ENCODE results near the gene SDHA. TPM values are rescaled to one million over a fixed set of nuclear protein-coding genes. Genes with fewer than 3 reads are reported as not detected.
"Not testable (repeated sequence)": the region's sequence is repeated elsewhere in the genome, so short reads cannot be mapped to it uniquely, and the experiment has no call there.

The SDHA gene
- total RNA-seq (58.3 TPM), polyA plus RNA-seq (106 TPM)

DNA sequence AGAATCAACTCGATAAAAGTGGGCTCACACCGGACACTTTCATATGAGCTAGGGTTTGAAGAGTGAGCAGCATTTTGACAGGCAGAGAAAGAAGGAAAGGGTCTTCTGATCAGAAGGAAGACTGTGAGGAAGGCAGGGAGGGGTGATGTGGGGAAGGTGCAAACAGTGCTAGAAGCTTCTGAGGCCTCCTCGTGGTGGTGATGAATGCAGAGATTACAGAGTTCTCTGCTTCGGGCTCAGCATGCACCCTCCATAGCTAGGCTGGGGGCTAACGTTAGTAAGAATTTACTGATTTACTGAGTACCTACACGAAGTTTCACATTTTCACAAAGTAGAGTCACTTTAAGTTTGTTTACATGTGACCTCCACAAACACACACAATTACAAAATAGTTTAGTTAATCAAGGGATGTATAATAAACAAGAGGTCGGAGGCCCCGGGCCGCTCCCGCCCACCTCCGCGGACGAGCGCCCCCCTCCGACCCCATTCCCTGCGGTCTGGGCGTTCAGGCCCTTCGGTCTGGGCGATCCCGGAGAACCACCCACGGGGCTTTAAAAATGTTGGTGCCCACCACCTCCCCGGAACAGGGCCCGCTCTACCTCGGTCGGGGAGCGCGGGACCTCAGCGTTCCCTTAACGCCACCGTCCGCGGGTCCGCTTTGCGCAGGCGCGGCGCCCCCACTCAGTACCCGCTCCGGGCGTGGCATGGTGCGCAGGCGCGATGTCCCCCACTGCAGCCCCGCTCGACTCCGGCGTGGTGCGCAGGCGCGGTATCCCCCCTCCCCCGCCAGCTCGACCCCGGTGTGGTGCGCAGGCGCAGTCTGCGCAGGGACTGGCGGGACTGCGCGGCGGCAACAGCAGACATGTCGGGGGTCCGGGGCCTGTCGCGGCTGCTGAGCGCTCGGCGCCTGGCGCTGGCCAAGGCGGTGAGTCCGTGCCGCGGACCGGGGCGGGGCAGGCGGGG is at the start of gene SDHA, which contains the start of gene CCDC127:
SDHA (plus strand) TSS at position 827 of the 963 bp plus-strand sequence; CDS start at position 863, 36 bp downstream.
CCDC127 (minus strand) TSS at position 660 of the 963 bp plus-strand sequence. CDS start 1,304 bp downstream, outside the sequence.
- Histone ChIP-seq H3K27ac (ENCODE audit: low read depth) (peak within 1 kb of the TSS; percentile 67), H3K4me3 (ENCODE audit: low read depth, low read length) (peak within 1 kb of the TSS; percentile 98)
- not testable (repeated sequence) for H3K4me1 ChIP-seq (ENCODE audit: insufficient read depth); H3K36me3 ChIP-seq (ENCODE audit: insufficient read depth)
- DNase-seq (ENCODE audit: extremely low spot score) = peak; percentile 81
- WGBS = under 1% methylated on average over 75 of the region's 75 CpGs

GRCh38 chr5:169071-169727 is 48.9 kb upstream of the SDHA start:
- Histone ChIP-seq H3K4me1 (ENCODE audit: insufficient read depth) (no peaks in the 10 kb centered on the region), H3K36me3 (ENCODE audit: insufficient read depth) (no peaks in the 10 kb centered on the region), H3K4me3 (ENCODE audit: low read depth, low read length) (no peak overlapping the region), H3K27ac (ENCODE audit: low read depth) (no peak overlapping the region)
- DNase-seq (ENCODE audit: extremely low spot score) = no peak
- WGBS = 70% methylated on average over 32 of the region's 32 CpGs

- H3K4me3 ChIP-seq (ENCODE audit: low read depth, low read length) = no peak overlapping the region
- DNase-seq (ENCODE audit: extremely low spot score) = no peak
- 83% methylated on average over 12 of the region's 12 CpGs for WGBS
- H3K4me1 ChIP-seq (ENCODE audit: insufficient read depth) = no peaks in the 10 kb centered on the region
- H3K27ac ChIP-seq (ENCODE audit: low read depth) = no peak overlapping the region
- H3K36me3 ChIP-seq (ENCODE audit: insufficient read depth) = no peaks in the 10 kb centered on the region
These were observed 48.4 kb upstream of the SDHA start for GRCh38 chr5:169728-170094.

DNA sequence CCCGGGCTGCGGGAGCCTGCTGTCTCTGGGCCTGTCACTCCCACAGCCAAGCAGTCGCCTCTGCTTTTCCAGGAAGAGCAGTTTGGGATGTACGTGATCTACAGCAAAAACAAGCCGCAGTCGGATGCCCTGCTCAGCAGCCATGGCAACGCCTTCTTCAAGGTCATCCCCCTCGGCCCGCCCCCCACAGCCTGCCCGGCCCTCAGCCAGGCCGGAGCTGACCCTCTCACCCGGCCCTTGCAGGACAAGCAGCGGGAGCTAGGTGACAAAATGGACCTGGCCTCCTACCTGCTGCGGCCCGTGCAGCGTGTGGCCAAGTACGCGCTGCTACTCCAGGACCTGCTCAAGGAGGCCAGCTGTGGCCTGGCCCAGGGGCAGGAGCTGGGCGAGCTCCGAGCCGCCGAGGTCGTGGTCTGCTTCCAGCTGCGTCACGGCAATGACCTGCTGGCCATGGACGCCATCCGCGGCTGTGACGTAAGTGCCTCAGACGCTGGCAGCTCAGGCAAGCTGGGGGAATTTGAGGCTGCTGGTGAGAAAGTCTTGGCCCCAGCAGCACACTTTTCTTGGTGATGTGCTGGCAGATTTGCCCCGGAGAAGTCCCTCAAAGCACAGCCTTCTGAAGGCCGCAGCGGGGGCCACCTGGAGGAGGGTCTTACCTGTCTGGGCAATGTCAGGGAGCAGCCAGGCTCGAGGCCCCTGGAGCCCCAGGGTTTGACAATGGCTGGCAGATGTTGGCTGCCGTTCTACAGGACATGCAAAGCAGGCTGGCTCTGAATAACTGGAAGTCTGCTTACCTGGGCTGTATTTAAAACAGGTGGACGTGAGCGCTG is 46.9 kb upstream of the SDHA start:
- DNase-seq (ENCODE audit: extremely low spot score) = no peak
- Histone ChIP-seq H3K4me1 (ENCODE audit: insufficient read depth) (no peaks in the 10 kb centered on the region), H3K36me3 (ENCODE audit: insufficient read depth) (no peaks in the 10 kb centered on the region), H3K27ac (ENCODE audit: low read depth) (no peak overlapping the region), H3K4me3 (ENCODE audit: low read depth, low read length) (no peak overlapping the region)
- 81% methylated on average over 37 of the region's 37 CpGs for WGBS

DNA sequence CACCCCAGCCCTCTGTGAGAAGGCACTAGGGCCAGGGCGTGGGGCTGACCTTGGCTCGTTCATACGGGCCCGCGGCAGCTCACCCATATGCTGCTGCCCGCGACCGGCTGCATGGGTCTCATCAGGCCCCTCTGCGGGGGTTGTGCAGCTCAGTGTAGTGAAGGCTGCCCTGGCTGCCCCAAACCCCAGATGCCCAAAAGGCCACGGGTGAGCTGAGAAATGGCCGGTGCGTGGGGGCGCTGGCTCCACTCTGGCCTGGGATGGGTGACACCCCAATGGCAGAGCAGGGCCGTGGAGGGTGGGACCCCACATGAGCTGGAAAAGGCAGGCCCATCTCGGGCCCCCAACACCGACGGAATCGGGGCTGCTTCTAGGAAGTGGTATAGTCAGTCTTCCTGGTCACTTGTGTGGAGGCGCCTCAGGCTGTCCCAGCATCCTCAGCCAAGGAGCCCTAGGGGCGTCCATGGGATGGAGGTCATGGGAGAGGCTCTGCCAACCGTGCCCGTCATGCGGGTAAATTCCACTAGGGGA is 46.3 kb upstream of the SDHA start:
- 90% methylated on average over 23 of the region's 23 CpGs for WGBS
- Histone ChIP-seq H3K36me3 (ENCODE audit: insufficient read depth) (no peaks in the 10 kb centered on the region), H3K27ac (ENCODE audit: low read depth) (no peak overlapping the region), H3K4me1 (ENCODE audit: insufficient read depth) (no peaks in the 10 kb centered on the region), H3K4me3 (ENCODE audit: low read depth, low read length) (no peak overlapping the region)
- DNase-seq (ENCODE audit: extremely low spot score) = no peak

DNA sequence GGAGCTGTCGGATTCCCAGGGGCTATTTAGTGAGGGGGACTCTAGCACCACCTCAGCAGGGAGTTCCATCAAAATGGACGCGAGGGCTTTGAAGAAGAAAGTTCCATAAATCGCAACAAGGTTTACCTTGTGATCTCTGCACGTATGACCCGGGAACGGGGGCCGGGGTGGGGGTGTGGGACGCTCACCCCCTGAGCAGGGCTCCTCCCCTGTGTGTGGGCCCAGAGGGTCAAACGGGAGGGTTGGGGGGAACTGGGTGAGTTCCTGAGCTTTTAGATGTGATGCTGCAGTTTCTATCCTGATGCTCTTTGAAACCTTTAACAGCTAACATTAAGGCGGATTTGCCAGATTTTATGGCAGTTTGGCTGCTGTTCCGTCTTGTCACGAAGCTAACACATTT is 45.7 kb upstream of the SDHA start:
- WGBS = 72% methylated on average over 13 of the region's 13 CpGs
- H3K4me1 ChIP-seq (ENCODE audit: insufficient read depth) = no peaks in the 10 kb centered on the region
- no peak overlapping the region for H3K4me3 ChIP-seq (ENCODE audit: low read depth, low read length)
- no peak for DNase-seq (ENCODE audit: extremely low spot score)
- H3K36me3 ChIP-seq (ENCODE audit: insufficient read depth) = no peaks in the 10 kb centered on the region
- no peak overlapping the region for H3K27ac ChIP-seq (ENCODE audit: low read depth)

- DNase-seq (ENCODE audit: extremely low spot score) = no peak
- Histone ChIP-seq H3K27ac (ENCODE audit: low read depth) (no peak overlapping the region), H3K36me3 (ENCODE audit: insufficient read depth) (no peaks in the 10 kb centered on the region), H3K4me3 (ENCODE audit: low read depth, low read length) (no peak overlapping the region), H3K4me1 (ENCODE audit: insufficient read depth) (no peaks in the 10 kb centered on the region)
- 83% methylated on average over 17 of the region's 17 CpGs for WGBS
These were observed 45.3 kb upstream of the SDHA start for GRCh38 chr5:172841-173251.

- no peaks in the 10 kb centered on the region for H3K36me3 ChIP-seq (ENCODE audit: insufficient read depth)
- H3K27ac ChIP-seq (ENCODE audit: low read depth) = no peak overlapping the region
- no peak overlapping the region for H3K4me3 ChIP-seq (ENCODE audit: low read depth, low read length)
- no peaks in the 10 kb centered on the region for H3K4me1 ChIP-seq (ENCODE audit: insufficient read depth)
- 85% methylated on average over 22 of the region's 22 CpGs for WGBS
- DNase-seq (ENCODE audit: extremely low spot score) = no peak
These were observed 44.5 kb upstream of the SDHA start for GRCh38 chr5:173392-174290.

DNA sequence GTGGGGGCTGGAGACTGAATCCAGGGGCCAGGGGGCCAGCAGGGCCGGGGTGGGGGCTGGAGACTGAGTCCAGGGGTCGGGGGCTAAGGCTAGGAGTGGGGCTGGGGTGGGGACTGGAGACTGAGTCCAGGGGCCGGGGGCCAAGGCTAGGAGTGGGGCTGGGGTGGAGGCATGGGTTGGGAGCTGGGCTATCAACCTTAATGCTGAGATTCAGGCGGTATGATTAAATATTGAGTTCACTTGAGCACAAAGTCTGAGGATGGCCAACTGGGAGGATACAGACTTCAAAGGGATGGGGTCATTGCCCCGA is 43.9 kb upstream of the SDHA start:
- H3K27ac ChIP-seq (ENCODE audit: low read depth) = no peak overlapping the region
- 96% methylated on average over 5 of the region's 5 CpGs for WGBS
- no peaks in the 10 kb centered on the region for H3K36me3 ChIP-seq (ENCODE audit: insufficient read depth)
- H3K4me3 ChIP-seq (ENCODE audit: low read depth, low read length) = no peak overlapping the region
- no peaks in the 10 kb centered on the region for H3K4me1 ChIP-seq (ENCODE audit: insufficient read depth)
- DNase-seq (ENCODE audit: extremely low spot score) = no peak

GRCh38 chr5:174876-175465 is 43.1 kb upstream of the SDHA start:
- no peak for DNase-seq (ENCODE audit: extremely low spot score)
- Histone ChIP-seq H3K27ac (ENCODE audit: low read depth) (no peak overlapping the region), H3K36me3 (ENCODE audit: insufficient read depth) (no peaks in the 10 kb centered on the region), H3K4me3 (ENCODE audit: low read depth, low read length) (no peak overlapping the region), H3K4me1 (ENCODE audit: insufficient read depth) (no peaks in the 10 kb centered on the region)
- WGBS = 88% methylated on average over 16 of the region's 16 CpGs

DNA sequence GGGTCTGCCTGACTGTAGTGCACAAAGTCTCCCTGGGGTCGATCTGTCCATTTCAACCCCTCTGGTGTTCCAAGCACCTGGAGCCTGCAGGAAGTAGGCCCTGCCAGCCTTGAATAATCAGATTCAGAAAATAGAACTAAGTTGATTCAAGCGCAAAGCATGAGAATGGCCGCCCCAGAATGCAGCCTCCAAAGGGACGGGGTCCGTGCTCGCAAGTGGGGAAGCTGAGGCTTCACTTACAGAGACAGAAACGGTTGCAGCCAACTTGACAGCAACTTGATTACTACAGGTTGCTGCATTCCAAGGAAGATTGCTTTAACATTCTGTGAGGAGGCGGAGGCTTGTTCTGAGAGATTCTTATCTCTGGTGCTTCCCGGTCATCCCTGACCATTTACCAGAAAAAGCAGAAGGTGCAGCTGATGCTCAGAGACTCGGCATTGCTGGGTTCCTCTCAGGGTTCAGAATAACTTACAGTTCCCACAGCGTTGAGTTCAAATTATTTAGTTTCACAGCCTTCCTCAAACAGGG is 41.8 kb upstream of the SDHA start:
- DNase-seq (ENCODE audit: extremely low spot score) = no peak
- H3K4me1 ChIP-seq (ENCODE audit: insufficient read depth) = no peaks in the 10 kb centered on the region
- H3K27ac ChIP-seq (ENCODE audit: low read depth) = no peak overlapping the region
- no peaks in the 10 kb centered on the region for H3K36me3 ChIP-seq (ENCODE audit: insufficient read depth)
- WGBS = 76% methylated on average over 11 of the region's 11 CpGs
- no peak overlapping the region for H3K4me3 ChIP-seq (ENCODE audit: low read depth, low read length)

DNA sequence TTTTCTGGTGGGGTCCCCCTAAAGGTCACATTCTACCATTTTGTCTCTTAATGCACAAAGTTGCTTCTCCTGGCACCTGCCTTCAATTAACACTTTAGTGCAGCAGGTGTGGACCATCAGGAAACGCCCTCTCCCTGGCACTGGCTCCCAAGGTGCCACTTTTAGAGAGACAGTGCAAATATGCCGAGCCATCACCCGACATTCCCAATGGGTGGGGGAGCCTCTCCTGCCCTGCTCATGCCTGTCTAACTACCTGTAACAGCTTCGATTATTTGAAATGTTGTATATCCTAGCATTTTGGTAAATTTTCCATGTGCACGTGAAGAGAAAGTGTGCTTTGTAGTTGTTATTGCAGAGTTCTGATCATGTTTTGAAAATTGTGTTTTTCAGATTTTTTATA is 40.0 kb upstream of the SDHA start:
- no peak for DNase-seq (ENCODE audit: extremely low spot score)
- no peaks in the 10 kb centered on the region for H3K36me3 ChIP-seq (ENCODE audit: insufficient read depth)

More for the DNA sequence above, 40.0 kb upstream of the SDHA start:
- Histone ChIP-seq H3K27ac (ENCODE audit: low read depth) (no peak overlapping the region), H3K4me3 (ENCODE audit: low read depth, low read length) (no peak overlapping the region), H3K4me1 (ENCODE audit: insufficient read depth) (no peaks in the 10 kb centered on the region)
- 72% methylated on average over 5 of the region's 5 CpGs for WGBS

Data from urinary bladder (tissue), 4 donors.